HG03025 (cell line): ENCODE data around the gene NAA10.
A peak's percentile ranks its signal among the peaks of the same experiment; 100 is the strongest.
"Not testable (repeated sequence)": the region's sequence is repeated elsewhere in the genome, so short reads cannot be mapped to it uniquely, and the experiment has no call there.

Experiments used
- ATAC-seq: cut with Tn5 transposase; IDR thresholded peaks from one replicate; pipeline ENCODE4 v1.9.1; 2021; ENCODE audit warnings: mild to moderate bottlenecking, moderate library complexity; ENCODE audit not compliant: unreplicated experiment, low FRiP score

NAA10 gene

DNA sequence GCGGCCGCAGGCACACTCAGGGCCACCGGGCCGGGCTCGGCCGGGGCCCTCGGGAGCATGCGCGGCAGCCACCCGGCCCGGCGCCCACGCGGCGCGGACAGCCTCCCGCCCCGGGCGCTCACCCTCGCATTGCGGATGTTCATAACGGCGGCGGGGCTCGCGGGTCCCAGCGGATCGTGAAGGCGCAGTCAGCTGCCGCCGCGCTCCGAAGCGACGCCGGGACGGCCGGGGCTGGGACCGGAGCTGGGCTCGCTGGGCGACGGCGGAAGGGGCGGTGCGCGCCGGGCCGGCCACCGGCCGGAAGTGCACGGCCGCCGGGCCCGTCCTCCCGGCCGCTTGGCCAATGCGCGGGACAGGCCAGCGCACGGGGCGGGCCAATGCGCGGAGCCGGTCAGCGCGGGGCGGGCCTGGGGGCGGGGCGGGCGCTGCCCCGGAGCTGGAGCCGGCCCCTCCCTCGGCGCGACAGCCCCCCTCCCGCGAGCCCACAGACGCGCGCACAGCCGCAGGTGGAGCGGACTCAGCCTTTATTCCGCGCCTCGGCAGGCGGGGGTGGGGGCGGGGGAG is at the start of gene NAA10:
NAA10 (minus strand) TSS at position 276 of the 564 bp plus-strand sequence; CDS start at position 143, 133 bp downstream.
- ATAC-seq: peak; percentile 67

DNA sequence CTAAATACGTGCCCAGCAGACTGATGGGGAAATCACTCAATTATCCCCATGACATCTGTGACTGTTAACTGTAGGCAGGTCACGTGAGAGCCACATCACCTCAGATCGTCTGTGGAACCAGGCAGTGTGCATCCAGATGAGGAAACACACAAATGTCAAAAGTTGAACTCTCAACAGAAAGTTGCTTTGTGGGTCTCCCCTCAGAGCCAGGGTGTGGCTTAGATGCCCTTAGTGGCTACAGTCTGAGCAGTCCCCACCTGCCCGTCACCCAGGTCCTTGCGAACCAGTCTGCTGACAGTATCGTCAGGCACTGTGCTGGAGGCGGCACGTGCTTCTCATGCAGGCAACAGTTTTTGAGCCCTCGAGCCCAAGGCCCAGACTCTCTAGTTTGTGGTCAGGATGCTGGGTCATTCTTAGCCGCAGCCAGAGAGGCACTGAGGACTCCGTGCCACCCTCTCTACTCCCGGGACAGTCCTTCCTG is 48.5 kb upstream of the NAA10 start:
- no peak for ATAC-seq

DNA sequence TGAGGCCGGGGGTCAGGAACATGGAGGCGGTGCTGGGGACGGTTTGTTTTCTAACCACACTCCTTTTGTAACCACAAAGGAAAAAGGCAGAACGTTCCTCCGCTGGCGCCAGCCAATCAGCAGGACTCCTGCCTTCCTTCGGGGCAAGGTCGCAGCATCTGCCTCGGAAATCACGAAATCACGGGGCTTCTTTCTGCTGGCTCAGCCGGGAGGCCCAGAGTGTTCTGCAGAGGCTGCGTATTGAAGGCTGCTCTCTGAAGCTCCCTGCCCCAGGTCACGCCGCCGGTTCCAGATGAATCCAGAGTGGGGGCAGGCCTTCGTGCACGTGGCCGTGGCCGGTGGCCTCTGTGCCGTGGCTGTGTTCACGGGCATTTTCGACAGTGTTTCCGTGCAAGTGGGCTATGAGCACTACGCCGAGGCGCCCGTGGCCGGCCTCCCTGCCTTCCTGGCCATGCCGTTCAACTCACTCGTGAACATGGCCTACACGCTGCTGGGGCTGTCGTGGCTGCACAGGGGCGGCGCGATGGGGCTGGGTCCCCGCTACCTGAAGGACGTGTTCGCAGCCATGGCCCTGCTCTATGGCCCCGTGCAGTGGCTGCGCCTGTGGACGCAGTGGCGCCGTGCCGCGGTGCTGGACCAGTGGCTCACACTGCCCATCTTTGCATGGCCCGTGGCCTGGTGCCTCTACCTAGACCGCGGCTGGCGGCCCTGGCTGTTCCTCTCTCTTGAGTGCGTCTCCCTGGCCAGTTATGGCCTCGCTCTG is 47.1 kb upstream of the NAA10 start:
- no peak for ATAC-seq

DNA sequence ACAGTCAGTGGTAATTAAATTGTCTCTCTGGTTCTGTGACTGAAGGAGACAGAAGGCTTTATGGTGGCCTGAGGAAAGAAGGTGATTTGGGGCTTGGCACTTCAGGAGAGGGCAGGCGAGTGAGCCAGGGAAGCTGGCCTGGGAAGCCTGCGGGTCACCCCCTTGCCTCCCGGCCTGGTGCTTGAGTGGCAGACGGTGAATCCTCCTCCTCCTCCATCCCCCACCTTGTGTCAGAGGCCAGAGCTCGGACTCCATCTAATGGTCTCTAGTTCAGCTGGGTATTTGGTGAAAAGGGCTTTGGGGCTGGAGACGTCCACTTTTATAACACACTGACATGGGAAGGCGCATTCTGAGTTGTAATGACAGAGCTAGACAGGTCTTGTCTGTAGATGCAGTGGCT is 46.4 kb upstream of the NAA10 start:
- no peak for ATAC-seq

DNA sequence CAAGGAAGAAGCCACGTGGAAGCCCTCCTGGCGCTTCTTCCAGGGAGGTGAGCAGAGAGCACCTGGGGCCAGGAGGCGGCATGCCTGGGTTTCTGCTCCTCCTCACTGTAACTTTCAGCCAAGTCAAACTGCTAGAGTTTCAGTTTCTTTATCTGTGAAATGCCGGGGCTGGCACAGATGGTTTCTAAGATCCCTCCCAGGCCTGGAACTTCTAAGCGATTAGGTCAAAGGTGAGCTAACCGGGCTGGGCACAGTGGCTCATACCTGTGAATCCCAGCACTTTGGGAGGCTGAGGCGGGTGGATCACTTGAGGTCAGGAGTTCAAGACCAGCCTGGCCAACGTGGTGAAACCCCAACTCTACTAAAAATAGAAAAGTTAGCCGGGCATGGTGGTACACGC is 45.6 kb upstream of the NAA10 start:
- ATAC-seq: not testable (repeated sequence)

DNA sequence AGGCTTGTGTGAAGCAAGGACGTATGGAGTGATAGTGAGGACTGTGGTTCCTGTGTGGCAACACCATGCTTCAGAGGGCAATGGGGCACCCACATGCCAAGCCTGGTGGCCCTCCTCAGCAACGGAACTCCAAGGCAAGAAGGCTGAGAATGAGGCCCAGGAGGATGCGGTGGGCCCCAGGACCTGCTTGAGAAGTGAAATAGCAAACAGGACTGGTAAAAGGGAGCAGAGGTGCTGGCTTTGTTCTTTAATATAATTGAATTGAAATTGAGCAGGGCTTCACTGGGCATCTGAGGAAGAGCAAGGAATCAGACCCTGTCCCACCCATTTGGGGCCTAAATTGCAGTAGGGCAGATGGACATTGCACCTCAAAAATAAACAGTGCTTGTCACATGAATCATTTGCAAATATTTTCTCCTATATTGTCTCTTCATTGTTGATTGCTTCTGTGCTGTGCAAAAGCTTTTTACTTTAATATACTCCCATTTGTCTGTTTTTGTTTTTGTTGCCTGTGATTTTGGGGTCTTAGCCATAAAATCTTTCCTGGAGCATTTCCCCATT is 40.0 kb upstream of the NAA10 start:
- ATAC-seq: no peak

DNA sequence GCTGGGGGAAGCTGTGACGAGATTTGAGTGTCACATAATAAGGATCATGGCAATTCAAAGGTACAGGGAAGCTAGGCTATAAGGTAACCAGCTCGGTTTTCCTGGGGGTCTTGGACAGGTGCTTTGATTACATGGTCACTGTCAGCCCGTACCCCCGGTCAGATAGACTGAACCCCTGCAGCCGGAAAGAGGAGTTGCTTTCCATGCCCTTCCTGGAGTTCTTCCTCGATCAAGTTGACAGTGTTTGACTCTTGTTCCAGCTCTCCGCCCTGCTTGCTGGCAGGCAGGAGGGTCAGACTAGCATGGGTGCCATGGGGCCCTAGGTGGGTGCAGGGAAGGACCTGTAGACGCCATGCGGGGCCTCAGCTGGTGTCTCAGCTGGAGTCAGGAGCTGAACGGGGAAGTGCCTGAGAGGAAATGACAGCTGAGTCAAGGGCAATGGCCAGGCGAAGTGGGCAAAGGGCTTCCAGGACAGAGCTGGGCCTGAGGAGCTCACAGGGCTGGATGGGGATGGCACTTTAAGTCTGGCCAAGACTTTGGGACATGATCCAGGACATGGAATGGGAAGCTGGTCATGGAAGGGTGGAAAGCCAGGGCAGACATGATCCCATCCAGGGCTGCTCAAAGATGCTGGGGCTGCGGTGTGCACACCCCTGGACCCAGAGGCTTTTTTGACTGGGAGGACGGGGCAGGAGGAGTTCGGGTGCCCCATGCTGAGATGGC is 39.3 kb upstream of the NAA10 start:
- no peak for ATAC-seq

DNA sequence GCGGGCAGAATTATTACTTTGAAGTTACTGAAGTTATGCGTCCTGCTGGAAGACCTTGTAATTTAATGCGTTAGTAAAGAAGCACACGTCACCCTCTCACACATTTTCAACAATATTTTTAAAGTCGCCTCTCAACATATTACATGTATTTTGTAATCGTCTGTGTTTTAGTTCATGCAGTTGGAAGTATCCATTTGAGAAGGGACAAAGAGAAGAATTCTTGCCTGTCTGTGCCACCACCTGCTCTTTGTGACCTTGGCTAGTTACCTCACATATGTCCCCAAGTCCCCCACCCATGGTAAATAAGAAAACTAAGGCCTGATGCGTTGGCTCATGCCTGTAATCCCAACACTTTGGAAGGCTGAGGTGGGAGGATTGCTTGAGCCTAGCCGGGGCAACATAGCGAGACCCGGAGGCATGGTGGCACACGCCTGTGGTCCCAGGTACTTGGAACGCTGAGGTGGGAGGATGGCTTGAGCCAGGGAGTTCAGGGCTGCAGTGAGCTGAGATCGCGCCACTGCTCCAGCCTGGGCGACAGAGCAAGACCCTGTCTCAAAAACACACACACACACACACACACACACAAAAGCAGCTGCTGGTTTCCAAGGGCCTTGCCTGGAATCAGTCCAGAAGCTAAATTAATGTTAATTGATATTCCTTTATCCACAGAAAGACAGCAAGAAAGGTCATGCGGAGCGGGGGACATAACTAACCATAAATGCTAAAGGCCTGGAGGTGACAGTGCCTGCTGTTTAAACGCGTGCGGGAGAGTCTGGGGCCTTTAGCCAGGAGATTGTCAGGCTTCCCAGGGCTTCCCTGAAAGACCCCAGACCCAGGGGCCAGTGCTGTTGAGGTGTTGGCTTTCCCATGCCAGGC is 38.5 kb upstream of the NAA10 start:
- no peak for ATAC-seq

DNA sequence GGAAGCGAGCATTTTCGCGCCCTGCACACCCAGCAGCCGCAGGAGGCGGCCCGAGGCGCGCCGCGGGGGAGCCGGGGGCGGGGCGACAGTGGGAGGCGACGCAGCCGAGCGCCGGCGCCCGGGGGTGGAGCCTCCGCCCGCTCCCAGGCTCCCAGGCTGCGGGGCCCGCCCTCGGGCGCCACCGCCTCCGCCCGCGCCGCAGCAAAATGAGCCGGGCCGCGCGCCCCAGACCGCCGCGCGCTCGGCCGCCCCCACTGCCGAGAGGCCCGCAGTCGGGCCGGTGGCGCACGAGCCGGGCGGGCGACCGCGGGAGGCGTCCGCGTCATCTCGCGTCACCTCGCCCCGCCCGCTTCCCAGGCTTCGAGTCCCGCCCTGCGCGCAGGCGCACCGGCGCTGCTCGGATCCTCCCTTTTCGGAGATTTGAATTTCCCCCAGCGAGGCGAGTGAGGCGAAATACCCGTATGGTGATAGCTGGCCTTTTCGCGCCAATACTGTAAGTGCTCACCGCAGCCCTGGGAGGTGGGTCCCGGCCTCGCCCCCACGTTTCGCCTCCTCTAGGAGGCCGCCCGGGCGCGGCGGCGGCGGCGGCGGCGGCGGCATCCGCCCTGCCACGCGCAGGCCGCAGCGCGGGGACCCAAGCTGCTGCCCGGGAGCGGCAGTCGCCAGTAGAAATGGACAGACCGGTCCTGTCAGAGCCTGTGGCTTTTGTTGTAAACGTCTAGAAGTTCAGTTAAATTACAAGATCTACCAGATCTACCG is 37.7 kb upstream of the NAA10 start, which contains the start of gene TMEM187:
TMEM187 (plus strand) TSS at position 387 of the 759 bp plus-strand sequence. CDS start 9,309 bp downstream, outside the sequence.
- ATAC-seq: peak; percentile 49

DNA sequence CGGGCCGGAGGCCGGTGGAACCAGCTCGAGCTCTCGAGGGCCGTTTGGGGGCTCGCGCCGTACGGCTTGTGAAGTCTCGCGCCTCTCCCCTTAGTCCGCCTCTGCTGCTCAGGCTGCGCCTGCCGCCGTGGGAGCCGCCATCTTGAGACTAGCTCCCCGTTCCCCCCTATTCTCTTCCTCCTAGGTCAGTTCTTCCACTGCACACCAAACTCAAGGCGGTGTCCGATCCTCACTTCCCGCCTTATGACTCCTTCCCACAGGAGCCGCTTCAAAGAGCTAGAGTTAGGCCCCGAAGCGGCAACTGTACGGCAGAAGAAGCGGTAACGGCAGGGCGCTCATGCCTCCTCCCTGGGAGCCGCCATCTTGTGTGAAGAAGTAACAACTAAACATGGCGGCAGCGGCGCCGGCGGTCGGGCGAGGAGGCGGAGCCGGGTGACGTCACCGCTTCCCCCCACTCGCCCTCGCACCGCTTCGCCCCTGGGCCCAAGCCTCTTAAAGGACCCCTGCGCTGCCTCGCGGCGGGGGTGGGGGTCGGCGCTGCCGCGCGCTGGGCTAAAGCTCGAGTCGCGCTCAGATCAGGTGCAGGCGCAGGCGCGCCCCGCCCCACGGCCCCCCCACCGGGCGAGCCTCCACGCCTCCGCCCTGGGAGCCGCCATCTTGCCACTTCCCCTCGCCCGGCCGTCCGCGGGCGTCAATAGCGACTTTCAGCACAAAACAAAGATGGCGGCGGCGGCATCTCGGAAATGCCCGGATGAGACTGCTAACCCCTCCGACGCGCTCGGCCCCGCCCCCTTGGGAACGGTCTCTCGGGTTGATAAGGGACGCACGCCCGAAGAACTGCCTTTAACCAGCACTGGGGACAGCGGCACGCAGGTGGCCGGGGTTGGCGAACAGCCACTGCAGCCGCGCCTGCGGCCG is 36.9 kb upstream of the NAA10 start, which contains the start of gene HCFC1:
HCFC1 (minus strand) TSS at position 369 of the 918 bp plus-strand sequence. CDS start 978 bp downstream, outside the sequence.
- ATAC-seq: peak; percentile 53

DNA sequence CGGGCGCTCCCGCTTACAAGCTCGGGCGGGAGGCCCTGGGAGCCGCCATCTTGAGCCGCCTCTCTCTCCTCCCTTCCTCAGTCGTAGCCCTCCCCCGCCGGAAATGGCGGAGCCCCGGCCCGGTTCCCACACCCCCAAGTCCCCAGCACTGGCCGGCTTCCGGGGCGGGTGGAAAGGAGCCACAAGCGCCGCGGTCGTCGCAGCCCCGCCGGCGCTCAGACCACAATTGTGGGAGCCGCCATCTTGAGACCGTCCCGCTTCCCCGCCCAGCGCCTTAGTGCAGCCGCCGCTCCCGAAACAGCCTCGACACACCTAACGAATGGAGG is 36.2 kb upstream of the NAA10 start:
- peak; percentile 38 for ATAC-seq

DNA sequence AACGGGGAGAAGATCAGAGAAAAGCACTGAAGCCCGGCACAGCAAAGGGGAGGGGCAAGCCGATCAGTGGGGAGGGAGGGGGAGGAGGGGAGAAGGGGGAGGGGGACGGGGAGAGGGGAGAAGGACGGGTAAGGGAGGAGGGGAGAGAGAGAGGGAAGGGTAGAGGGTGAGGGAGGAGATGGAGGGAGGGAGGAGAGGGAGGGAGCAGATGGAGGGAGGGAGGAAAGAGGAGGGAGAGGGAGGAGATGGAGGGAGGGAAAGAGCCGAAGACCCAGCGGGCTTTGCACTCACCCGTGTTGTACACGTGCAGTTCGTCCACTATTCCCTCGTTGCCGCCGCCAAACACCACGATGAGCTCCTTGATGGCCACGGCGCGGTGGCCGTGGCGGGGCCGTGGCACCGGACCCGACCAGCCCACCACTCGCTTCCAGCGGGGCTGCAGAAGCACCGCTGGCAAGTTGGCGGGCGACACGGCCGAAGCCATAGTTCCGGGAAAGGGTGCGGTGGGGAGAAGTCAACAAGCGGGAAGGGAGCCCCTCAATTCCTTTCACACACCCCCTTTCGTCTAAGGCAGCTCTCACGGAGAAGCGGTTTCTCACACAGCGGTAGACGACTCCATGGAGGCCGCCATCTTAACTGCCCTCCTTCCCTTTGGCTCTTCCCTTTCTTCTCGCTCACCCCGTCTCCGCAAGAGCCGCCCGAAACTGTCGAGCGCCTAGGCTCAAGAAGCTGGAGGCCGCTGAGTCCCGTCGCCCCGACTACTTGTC is 35.7 kb upstream of the NAA10 start:
- ATAC-seq: peak; percentile 11

DNA sequence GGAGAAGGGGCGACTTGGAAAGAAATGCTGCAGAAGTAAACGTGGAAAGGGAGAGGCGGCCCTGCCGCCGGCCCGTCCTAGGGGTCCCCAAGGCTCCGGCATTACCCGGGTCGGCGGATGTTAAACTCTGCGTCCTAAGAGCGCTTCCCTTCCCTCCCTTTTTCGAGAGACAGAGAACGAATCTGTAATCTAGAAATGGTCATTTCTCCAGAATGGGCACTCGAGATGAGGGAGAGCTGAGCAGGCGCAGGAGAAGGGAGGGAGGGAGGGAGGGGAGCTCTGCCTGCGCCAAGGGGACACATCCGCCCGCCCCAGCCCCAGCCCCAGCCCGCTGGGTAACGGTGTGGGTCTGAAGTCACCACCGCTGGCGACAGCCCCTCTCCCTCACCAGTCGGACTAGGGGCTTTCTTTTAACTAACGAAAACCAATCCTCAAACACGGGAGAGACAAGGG is 35.1 kb upstream of the NAA10 start:
- ATAC-seq: no peak

DNA sequence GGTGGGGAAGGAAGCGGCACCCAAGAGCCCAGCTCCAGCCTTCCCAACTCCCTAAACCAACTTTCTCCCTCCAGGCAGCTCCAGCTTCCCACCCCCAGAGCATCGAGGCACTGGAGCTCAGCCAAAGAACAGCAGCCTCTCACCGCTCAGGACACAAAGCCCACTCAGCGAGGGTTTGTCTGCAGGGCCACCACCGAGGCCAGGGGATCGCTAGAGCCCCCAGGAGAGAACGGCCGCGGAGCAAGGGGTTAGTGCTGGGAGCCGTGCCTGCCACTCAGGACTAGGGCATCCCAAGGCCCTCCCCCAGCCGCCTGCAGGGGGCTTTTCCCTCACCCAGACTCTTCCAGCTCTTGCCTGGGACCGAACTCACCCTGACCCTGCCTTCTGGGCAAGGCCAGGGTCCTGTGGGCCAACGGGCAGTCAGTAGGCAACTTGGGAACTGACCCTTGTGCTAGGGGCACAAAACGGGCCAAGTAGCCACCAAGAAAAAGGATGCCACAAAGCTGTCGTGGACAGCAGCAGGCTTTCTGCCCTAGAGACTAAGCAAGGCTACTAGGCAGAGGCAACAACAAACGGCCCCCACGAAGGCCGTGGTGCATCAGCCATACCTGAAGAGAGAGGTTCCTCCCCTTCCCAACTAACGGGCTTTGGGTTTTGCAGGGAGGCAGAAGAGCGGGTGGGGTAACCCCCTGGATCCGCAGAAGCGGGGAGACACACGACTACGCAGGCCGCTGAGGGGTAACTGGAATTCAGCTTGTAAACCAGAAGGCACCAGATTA is 34.5 kb upstream of the NAA10 start:
- ATAC-seq: no peak

DNA sequence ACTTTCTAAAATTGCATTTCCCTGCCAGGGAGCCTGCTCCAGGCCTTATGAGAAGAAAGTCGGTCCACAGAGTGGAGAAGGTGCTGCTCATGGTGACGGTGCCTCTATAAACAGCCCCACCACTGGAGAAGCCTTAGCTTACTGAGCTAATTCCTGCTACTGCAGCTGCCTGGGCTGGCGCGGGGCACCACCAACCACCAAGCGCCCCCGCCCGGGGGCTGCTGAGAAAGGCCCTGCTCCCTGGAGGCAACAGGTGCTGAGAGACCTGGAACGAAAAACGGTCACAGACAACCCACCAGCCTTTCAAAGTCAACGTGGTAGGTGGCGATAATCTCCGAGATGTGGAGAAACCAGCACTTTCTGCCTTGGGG is 33.9 kb upstream of the NAA10 start:
- ATAC-seq: no peak

DNA sequence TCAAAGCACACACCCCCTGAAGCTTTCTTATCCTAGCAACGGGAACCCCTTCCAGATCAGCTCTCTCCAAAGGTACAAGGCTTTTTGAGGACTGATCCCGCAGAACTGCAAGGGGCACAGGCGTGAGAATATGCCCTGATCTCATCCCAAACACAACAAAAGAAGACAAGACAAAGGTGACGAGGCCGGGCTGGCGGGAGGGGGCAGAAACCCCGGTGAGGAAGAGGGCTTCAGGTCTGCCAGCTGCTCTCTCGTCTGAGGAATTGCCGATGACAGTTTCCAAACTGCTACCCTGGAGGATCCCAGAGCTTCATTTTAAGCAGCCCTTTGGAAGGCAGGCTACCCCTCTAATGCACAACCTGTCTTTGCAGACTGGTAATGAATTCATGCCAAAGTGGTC is 33.4 kb upstream of the NAA10 start:
- ATAC-seq: no peak
